Keratinocyte (primary cell): ENCODE measurements around the gene ICAM4. TPM values are rescaled to one million over a fixed set of nuclear protein-coding genes. Genes with fewer than 3 reads are reported as not detected.

ENCODE experiments used
- DNase-seq: peaks from one replicate; pipeline ENCODE4 v3.0.0-alpha.2; 2011; ENCODE audit warnings: low read depth, missing footprints, low spot score
- FAIRE-seq: peaks from 2 replicates; lab custom pipeline; 2011; peaks lifted over from hg19 to GRCh38; lab: Jason Lieb, UNC
- H2AFZ ChIP-seq: 2 replicates; pipeline ENCODE4 v1.6.0; 2012; ENCODE audit warnings: low read length, control low read depth, inconsistent platforms; ENCODE audit not compliant: control insufficient read depth
- H3K27ac ChIP-seq: 2 replicates; pipeline ENCODE4 v1.5.1; 2011; ENCODE audit warnings: low read length; ENCODE audit not compliant: control insufficient read depth, insufficient read depth
- H3K27me3 ChIP-seq: 3 replicates; pipeline ENCODE4 v1.6.0; 2011; ENCODE audit warnings: low read length; ENCODE audit not compliant: control insufficient read depth, insufficient read depth; ENCODE audit errors: extremely low read depth
- H3K36me3 ChIP-seq, 2 experiments: 2 replicates in 1 of 2; 3 replicates in 1 of 2; pipeline ENCODE4 v1.5.1; 2011; ENCODE audit warnings: low read length in 2 of 2, mild to moderate bottlenecking in 1 of 2; ENCODE audit not compliant: control insufficient read depth in 2 of 2, insufficient read depth in 2 of 2; ENCODE audit errors: extremely low read depth in 1 of 2
- H3K4me1 ChIP-seq: 3 replicates; pipeline ENCODE4 v1.5.1; 2011; ENCODE audit warnings: low read length; ENCODE audit not compliant: control insufficient read depth, insufficient read depth; ENCODE audit errors: extremely low read depth
- H3K4me2 ChIP-seq: 3 replicates; pipeline ENCODE4 v1.6.0; 2011; ENCODE audit warnings: low read depth, low read length; ENCODE audit not compliant: control insufficient read depth, insufficient read depth; ENCODE audit errors: extremely low read depth
- H3K4me3 ChIP-seq, 3 experiments: fragments of 200-600 bp in 1 of 3; sonication (generic) in 1 of 3; 2 replicates in 2 of 3; 3 replicates in 1 of 3; pipeline ENCODE4 v1.5.1; 2011 to 2016; ENCODE audit warnings: low read length in 3 of 3, mild to moderate bottlenecking in 3 of 3, control low read depth in 2 of 3, inconsistent platforms in 1 of 3, low read depth in 1 of 3, mixed read lengths in 1 of 3, mixed run types in 1 of 3, moderate library complexity in 1 of 3; ENCODE audit not compliant: control insufficient read depth in 2 of 3, insufficient read depth in 2 of 3; ENCODE audit errors: extremely low read depth in 1 of 3
- H3K79me2 ChIP-seq: 2 replicates; pipeline ENCODE4 v1.6.0; 2012; ENCODE audit warnings: low read length; ENCODE audit not compliant: control insufficient read depth, insufficient read depth
- H3K9ac ChIP-seq: 3 replicates; pipeline ENCODE4 v1.6.0; 2011; ENCODE audit warnings: low read length; ENCODE audit not compliant: control insufficient read depth, insufficient read depth; ENCODE audit errors: extremely low read depth
- H3K9me1 ChIP-seq: 3 replicates; pipeline ENCODE4 v1.6.0; 2011; ENCODE audit warnings: low read length; ENCODE audit not compliant: control insufficient read depth, insufficient read depth; ENCODE audit errors: extremely low read depth
- H3K9me3 ChIP-seq: 2 replicates; pipeline ENCODE4 v1.5.1; 2012; ENCODE audit warnings: low read depth, low read length; ENCODE audit not compliant: control insufficient read depth
- H4K20me1 ChIP-seq: 3 replicates; pipeline ENCODE4 v1.6.0; 2011; ENCODE audit warnings: low read length; ENCODE audit not compliant: control insufficient read depth, insufficient read depth; ENCODE audit errors: extremely low read depth
- EZH2 ChIP-seq: IDR thresholded peaks from one replicate; pipeline ENCODE4 v1.6.1; 2012; ENCODE audit warnings: inconsistent platforms, mild to moderate bottlenecking, low read length, moderate library complexity
- dilution Hi-C: fragments of 300-500 bp; cut with MboI; formaldehyde crosslinking; loops from one replicate; pipeline ENCODE4 v1.7.0; 2020; ENCODE audit warnings: low sequenced_read_pairs; ENCODE audit not compliant: extremely low pct_ligation_motif_present
- polyA plus RNA-seq, 5 experiments: library from polyadenylated mRNA; depleted of rRNA in 3 of 5; stranded (reverse) in 3 of 5; stranded (forward) in 1 of 5; unstranded in 1 of 5; fragments of >200 nt; gene quantifications; 1 replicate in 1 of 5; 2 replicates in 3 of 5; 3 replicates in 1 of 5; pipeline versions ENCODE4 v1.2.1 to v1.2.3, GENCODE V29; 2011 to 2012; ENCODE audit warnings: missing spikeins in 2 of 5, low read depth in 1 of 5, low replicate concordance in 1 of 5
- TF ChIP-seq, protein P1 (sequence below), 3 experiments: IDR thresholded peaks in 1 of 3; conservative IDR thresholded peaks in 1 of 3; optimal IDR thresholded peaks in 1 of 3; 2 replicates in 2 of 3; 3 replicates in 1 of 3; pipeline versions ENCODE3 to v1.5.1; 2011; ENCODE audit warnings: low read length in 3 of 3, mild to moderate bottlenecking in 3 of 3, moderate library complexity in 2 of 3, control low read depth in 1 of 3, inconsistent platforms in 1 of 3; ENCODE audit not compliant: insufficient read depth in 2 of 3; ENCODE audit errors: extremely low read depth in 1 of 3

The ICAM4 gene
- polyA plus RNA-seq, 1 donor (not counting 4 experiments of a cell fraction or from before 2014, with no cell fraction given): 0.25 TPM

DNA sequence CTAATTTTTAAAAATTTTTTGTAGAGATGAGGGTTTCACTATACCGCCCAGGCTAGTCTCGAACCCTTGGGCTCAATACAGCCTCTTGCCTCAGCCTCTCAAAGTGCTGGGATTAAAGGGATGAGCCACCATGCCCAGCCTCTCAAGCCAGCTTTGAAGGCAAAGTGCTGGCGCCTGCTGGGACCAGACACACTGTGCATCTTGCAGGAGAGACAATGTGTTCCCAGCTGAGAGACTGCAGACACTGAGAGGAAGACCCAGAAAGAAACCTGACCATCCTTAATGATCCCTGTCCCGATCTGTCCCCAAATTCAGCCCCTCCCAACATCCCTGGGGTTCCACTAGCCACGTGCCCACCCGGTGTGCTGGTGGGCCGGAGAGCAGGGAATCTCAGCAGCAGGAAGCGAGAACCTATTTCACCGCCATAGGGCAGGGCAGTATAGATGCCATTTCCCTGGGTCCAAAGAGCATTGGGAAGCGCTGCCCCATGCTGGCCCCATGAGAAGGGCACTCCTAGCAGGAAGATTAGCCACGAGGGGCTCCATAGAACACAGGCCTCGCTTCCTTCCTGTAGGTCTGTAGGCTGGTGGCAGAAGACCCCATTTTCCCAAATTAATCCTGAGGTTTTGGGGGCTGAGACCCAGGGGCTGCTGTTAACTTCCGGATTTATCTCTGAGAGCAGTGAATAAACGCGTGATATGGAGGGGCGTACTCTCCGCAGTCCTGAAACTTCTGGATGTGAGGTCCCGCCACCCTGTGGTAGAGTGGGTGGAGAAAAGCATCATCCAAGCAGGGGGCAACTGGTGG, 45.6 kb downstream of the ICAM4 start:
- peaks cover 19% of the 10 kb centered on the region for H3K4me1 ChIP-seq
- dilution Hi-C loops: no loop called here
- H3K9me3 ChIP-seq: no peaks in the 10 kb centered on the region
- H4K20me1 ChIP-seq: no peaks in the 10 kb centered on the region
- peak overlapping the region; percentile 70 to 94 (median 92) for H3K4me3 ChIP-seq
- DNase-seq (no peak), FAIRE-seq (no peak)
- peaks cover 36% of the 10 kb centered on the region for H3K79me2 ChIP-seq
- no peak for TF ChIP-seq EZH2
- TF ChIP-seq, protein P1, sequence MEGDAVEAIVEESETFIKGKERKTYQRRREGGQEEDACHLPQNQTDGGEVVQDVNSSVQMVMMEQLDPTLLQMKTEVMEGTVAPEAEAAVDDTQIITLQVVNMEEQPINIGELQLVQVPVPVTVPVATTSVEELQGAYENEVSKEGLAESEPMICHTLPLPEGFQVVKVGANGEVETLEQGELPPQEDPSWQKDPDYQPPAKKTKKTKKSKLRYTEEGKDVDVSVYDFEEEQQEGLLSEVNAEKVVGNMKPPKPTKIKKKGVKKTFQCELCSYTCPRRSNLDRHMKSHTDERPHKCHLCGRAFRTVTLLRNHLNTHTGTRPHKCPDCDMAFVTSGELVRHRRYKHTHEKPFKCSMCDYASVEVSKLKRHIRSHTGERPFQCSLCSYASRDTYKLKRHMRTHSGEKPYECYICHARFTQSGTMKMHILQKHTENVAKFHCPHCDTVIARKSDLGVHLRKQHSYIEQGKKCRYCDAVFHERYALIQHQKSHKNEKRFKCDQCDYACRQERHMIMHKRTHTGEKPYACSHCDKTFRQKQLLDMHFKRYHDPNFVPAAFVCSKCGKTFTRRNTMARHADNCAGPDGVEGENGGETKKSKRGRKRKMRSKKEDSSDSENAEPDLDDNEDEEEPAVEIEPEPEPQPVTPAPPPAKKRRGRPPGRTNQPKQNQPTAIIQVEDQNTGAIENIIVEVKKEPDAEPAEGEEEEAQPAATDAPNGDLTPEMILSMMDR (optimal IDR thresholded peaks at IDR 0.05 in 1 of 3, IDR thresholded peaks at IDR 0.05 in 1 of 3, conservative IDR thresholded peaks at IDR 0.05 in 1 of 3; ENCODE audit: extremely low read depth in 1 of 3, insufficient read depth in 2 of 3, low read length in 3 of 3): peak in 2 of 3 experiments; percentile 7 to 9
- H3K4me2 ChIP-seq: peak overlapping the region; percentile 79
- peaks cover 12 to 22% of the 10 kb centered on the region in 2 experiments for H3K36me3 ChIP-seq
- H3K9me1 ChIP-seq: no peaks in the 10 kb centered on the region
- no peaks in the 10 kb centered on the region for H3K27me3 ChIP-seq
- peak overlapping the region; percentile 90 for H2AFZ ChIP-seq
- H3K9ac ChIP-seq: peak overlapping the region; percentile 84
- peak overlapping the region; percentile 82 for H3K27ac ChIP-seq

DNA sequence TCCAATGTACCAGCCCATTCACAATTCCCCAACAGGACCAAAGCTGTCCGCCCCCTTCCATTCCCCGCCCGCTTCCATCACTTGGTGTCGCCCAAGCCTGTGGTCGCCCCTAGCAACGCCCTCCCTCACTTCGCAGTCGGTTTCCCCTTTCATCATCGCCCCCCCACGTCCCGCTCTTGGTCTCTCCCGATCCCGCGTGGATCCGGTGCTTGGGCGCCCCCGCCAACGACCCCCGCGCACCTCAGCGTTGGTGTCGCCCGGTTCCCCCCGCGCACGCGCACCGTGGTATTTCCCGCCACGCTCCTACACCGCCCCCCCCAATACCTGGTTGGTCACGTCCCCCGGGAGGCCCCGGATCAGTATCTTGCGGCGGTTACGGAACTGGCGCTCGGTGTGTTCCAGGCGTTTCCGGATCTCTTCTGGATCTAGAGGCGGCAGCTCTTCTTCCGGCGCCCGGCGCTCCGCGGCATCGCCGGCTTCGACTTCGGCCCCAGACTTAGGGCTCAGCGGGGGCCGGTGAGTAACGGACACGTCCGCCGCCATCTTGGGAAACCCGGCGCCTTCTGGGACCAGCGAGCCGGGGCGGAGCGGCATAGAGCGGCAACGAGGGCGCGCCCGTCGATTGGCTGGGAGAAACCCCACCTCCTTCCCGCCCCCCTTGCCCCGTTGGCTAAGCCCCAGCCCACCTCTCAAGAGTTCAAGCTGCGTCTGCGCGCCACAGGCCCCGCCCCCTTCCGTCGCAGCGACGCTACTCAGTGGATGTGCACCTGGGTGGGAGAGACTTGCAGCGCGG, 46.4 kb downstream of the ICAM4 start, which contains the start of gene RAVER1:
Gene RAVER1, minus strand, starts transcription at position 565 of the 793 bp plus-strand sequence. Its CDS starts 22 bp downstream, at position 543.
- peak; percentile 55 for FAIRE-seq
- peak within 1 kb of the TSS; percentile 94 for H2AFZ ChIP-seq
- dilution Hi-C loops: no loop called here
- peak within 1 kb of the TSS; percentile 84 for H3K9ac ChIP-seq
- H3K4me1 ChIP-seq: peaks cover 19% of the 10 kb centered on the region
- no peaks in the 10 kb centered on the region for H3K9me1 ChIP-seq
- H3K27me3 ChIP-seq: no peaks in the 10 kb centered on the region
- no peak for TF ChIP-seq EZH2
- TF ChIP-seq, protein P1 (optimal IDR thresholded peaks at IDR 0.05 in 1 of 3, IDR thresholded peaks at IDR 0.05 in 1 of 3, conservative IDR thresholded peaks at IDR 0.05 in 1 of 3; ENCODE audit: extremely low read depth in 1 of 3, insufficient read depth in 2 of 3, low read length in 3 of 3): no peak
- H3K36me3 ChIP-seq: peaks cover 7 to 14% of the 10 kb centered on the region in 2 experiments
- peak within 1 kb of the TSS; percentile 70 to 94 (median 92) for H3K4me3 ChIP-seq
- peak within 1 kb of the TSS; percentile 99 for H3K4me2 ChIP-seq
- DNase-seq: peak; percentile 89
- H3K79me2 ChIP-seq: peaks cover 36% of the 10 kb centered on the region
- H4K20me1 ChIP-seq: no peaks in the 10 kb centered on the region
- no peaks in the 10 kb centered on the region for H3K9me3 ChIP-seq
- peak within 1 kb of the TSS; percentile 82 for H3K27ac ChIP-seq
